GM19351 (cell line): Measurements from ENCODE around the gene GRK5.

Experiments
- ATAC-seq: cut with Tn5 transposase; IDR thresholded peaks from one replicate; pipeline ENCODE4 v1.9.1; 2021; ENCODE audit warnings: mild to moderate bottlenecking, moderate library complexity; ENCODE audit not compliant: unreplicated experiment

GRK5 gene

GRCh38 chr10:119495021-119495505, 287.7 kb downstream of the GRK5 start:
- ATAC-seq, result no peak

DNA sequence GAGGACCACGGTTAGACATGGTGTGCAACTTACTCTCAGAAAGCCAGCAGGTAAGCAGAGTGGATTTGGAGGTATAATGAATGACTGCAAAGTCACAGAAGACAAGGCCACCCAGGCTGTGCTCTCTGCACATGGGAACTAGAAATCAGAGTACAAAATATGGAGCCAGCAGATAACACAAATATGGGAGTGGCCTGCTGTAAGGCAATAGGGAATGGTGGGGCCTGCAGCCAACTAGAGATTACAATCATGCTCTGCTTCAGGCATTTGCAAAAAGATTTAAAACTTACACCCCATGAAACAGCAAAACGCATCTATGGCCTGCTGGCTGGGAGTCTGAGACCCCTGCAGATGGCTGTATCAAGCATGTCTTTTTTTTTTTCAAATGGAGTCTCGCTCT, 288.2 kb downstream of the GRK5 start:
- no peak for ATAC-seq

GRCh38 chr10:119496273-119496672, 288.9 kb downstream of the GRK5 start:
- ATAC-seq, result peak; percentile 97

GRCh38 chr10:119497243-119497642, 289.9 kb downstream of the GRK5 start:
- ATAC-seq, result no peak

DNA sequence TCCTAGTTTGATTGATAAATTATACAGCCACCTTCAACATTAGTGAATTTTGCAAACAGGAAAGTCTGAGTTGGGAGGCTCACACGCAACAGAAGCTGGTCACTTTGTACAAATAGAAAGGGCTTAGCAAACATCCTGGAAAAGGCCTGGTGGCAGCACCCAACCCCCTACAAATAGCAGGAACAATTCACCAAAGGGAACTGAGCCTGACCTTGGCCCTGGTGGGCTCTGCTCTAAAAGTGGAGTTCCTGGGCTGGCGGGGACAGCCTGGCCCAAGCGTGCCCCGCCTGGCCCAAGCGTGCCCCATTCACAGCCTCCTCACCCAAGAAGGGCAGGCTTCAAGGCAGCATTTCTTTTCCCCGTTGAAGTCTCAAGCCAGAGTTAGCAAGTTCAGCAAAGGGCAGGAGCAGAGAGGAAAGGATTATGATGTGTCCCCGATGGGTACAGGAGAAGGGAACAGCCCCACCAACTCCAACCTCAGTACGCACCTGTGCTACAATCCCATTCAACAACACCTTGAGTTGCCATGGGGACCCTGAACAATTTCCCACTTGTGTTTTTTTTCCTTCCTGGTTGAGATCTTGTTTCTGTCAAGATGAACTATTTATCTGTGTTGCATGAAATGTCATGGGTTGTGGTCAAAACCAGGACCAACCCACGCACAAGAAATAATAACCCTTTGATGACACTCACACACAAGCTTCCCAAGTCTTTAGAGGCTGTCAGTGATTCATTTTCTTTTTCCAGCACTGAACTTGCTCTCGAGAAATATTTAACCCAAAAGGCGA, 291.7 kb downstream of the GRK5 start:
- no peak for ATAC-seq

DNA sequence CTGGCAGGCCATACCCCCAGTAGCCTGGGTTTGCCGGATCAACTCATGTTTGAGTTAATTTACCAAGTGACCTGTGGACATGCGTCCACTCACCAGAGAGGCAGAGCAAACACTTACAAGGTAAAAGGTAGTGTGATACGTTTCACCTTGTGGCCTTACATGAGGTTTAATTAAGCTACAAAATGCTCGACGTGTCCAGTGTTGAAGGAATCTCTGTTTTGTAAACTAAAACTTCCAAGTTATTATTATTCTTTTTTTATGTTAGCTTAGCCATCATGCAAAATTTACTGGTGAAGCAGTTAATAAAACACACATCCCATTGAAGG, 292.3 kb downstream of the GRK5 start:
- ATAC-seq, result no peak

DNA sequence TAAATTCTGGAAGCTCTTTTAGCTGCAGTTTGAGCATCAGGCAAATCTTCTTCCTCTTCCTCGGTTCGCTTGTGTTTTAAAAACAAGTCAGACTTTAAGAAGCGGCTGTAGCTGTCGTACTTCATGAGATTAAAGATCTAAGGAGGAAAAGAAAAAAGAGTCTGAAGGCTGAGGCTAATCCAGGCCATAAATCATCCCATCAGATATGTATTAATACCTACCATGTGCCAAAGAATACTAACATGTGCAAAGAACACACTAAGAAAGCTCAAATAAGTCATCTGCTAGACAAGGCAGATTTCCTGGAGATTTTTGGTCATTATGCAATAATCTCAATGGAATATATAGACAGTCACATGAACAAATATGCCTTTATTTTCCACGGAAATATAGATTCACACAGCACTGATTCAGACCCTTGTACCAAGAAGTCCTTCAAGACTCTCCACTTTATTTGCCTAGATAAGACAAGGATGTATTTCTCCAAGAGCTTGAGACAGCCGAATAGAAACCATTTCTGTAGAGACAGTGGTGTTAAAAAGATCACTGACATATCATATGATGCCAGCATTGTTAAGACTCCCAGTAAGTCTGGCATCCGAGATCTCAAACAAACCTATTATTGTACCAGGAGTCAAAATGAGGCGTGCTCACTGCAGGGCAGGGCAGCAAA, 292.9 kb downstream of the GRK5 start:
- no peak for ATAC-seq

DNA sequence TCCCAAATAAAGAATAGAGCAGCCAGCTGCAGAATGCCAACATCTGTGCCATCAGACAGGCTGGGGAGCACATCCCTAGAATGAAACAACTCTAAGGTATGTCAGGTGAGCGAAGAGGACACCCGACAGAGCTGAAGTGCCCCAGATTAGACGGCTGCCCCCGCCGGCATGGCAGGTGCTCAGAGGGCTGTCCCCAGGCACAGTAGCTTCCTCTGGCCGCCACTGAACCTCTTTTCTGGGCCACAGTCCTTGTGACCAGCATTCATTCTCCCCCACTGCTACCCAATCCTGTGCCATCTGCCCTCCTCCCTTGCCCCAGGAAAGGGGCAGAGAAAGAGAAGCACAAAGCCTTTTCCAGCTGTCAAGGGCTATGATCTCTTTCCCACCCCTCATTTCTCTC, 293.4 kb downstream of the GRK5 start:
- ATAC-seq, result no peak

- no peak for ATAC-seq
Observed at GRCh38 chr10:119501690-119502089, 294.3 kb downstream of the GRK5 start.

DNA sequence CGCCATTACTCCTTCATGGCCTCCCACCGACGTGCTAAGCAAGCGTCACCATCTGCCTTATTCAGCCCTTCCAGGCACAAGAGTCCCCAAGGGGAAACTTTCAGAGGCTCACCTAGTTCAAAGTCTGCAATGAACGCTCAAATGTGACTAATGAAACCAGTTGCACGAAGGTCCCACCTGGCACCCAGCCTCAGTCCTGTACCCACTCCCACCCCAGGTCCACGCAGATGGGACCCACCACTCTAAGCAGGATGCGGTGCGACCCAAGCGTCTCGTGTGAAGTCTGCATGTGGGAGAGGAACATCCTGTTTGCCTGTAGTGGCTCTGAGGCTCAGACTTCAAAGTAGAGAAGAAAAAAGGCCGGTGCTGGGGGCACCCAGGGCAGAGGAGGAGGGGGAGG, 294.8 kb downstream of the GRK5 start:
- ATAC-seq, result peak; percentile 56

DNA sequence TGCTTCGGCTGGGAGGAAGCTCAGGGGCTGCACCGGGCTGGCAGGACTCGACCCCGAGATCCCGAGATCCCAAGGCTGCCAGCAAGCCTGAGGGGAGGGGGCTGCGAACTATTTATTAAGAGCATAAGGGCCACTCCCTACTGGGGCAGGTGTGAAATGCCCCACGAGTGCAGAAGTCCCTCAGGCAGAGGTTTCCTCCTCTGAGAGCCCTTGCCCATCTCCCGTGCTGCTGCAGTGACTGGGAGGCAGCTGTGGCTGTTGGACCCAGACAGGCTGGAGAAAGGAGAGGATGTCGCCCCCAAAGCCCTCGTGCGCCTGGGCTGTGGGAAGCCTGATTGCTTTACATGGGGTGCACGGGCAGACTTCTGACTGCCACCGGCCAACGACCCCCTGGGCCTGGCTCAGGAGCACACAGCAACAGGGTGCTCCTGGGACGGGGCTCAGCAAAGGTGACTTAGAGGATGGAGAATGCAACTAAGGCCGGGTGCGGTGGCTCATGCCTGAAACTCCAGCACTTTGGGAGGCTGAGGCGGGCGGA, 295.3 kb downstream of the GRK5 start:
- ATAC-seq, result peak; percentile 3

- ATAC-seq, result no peak
Observed at GRCh38 chr10:119503821-119504220, 296.4 kb downstream of the GRK5 start.

DNA sequence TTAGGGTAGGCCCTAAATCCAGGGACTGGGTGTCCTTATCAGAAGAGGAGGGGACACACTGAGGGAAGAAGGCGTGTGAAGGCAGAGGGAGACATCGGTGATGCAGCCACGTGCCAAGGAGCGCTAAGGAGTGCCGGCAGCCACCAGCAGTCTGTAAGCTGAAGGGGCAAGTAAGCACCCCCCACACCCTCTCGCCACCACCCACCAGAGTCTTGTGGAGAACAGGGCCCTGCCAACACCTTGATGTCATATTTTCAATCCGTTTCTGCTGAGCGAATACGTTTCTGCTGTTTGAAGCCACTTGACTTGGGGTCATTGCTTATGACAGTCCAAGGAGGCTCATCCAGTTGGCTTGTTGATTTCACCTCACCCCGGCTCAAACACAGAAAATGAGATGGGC, 297.3 kb downstream of the GRK5 start:
- no peak for ATAC-seq

DNA sequence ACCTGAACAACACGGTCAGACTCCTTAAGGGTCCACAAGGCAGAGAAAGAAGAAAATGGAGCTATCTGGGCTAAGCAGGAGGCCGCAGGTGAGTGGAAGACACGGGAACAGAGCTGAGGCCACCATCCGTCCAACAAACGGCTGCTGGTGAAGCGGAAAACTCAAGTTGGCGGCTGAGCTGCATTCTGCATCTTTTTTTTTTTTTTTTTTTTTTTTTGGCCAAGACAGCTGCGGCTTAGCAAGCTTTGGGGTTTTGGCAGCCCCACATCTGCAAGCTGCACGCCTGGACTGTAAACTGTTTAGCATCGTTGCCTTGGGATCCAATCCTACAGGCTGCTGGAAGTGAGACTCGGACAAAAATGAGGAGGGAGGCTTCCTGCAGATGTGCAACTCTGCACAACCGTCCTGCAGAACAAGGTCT, 297.8 kb downstream of the GRK5 start:
- no peak for ATAC-seq
